ENCODE measurements around the gene PRMT3. TPM values are rescaled to one million over a fixed set of nuclear protein-coding genes. Genes with fewer than 3 reads are reported as not detected.

The PRMT3 gene
- total RNA-seq, 1 experiment from 2014 or later: 31.4 TPM

DNA sequence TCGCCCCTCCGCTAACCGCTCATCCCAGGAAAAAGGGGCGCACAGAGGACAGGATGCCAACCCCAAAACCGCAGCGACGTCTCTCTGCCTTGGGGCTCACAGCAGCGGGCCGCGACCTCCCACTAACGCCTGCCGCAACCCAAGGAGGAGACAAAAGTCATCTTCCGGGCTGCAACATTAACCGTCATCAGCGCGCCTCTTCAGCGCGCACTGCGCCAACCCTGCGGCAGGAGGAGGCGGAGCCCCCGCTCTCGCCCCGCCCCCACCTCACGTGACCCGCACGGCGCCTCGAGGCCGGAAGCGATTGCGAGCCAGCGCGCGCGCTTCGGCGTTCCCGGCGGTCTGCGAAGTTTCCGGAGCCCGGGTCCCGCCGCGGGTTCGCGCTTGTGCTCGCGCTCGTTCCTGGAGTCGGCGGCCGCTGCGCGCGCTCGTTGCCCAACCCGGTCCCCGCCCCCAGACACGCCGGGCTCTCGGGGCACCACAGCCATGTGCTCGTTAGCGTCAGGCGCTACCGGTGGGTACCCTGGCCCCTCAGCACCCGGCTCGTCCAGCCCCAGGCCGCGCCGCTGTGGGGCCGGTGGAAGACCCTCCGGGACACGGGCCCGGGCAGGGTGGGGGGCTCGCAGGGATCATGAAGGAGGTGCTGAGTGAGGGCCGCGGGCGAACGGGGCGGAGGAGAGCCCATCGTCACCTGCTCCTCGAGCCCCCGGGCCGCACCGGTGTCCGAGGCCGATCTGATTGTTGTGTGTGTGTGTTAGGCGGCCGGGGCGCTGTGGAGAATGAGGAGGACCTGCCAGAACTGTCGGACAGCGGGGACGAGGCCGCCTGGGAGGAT is at the start of gene PRMT3 (continued):
- TF ChIP-seq, protein P1, sequence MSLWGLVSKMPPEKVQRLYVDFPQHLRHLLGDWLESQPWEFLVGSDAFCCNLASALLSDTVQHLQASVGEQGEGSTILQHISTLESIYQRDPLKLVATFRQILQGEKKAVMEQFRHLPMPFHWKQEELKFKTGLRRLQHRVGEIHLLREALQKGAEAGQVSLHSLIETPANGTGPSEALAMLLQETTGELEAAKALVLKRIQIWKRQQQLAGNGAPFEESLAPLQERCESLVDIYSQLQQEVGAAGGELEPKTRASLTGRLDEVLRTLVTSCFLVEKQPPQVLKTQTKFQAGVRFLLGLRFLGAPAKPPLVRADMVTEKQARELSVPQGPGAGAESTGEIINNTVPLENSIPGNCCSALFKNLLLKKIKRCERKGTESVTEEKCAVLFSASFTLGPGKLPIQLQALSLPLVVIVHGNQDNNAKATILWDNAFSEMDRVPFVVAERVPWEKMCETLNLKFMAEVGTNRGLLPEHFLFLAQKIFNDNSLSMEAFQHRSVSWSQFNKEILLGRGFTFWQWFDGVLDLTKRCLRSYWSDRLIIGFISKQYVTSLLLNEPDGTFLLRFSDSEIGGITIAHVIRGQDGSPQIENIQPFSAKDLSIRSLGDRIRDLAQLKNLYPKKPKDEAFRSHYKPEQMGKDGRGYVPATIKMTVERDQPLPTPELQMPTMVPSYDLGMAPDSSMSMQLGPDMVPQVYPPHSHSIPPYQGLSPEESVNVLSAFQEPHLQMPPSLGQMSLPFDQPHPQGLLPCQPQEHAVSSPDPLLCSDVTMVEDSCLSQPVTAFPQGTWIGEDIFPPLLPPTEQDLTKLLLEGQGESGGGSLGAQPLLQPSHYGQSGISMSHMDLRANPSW (CRISPR knock-in tag; conservative IDR thresholded peaks at IDR 0.05; ENCODE audit: low read depth): no peak
- TF ChIP-seq ZNF423 (CRISPR knock-in tag; IDR thresholded peaks at IDR 0.05) (no peak), KAT7 (CRISPR knock-in tag; IDR thresholded peaks at IDR 0.05; ENCODE audit: borderline replicate concordance) (0 out of 2 replicates have a peak, but pooled peaks have one; percentile 18), CBFB (CRISPR knock-in tag; IDR thresholded peaks at IDR 0.05; ENCODE audit: low read depth) (peak; percentile 47; the same call in 1 of the 2 replicates), ZNF219 (CRISPR knock-in tag; IDR thresholded peaks at IDR 0.05; ENCODE audit: borderline replicate concordance) (no peak), ZNF416 (CRISPR knock-in tag; IDR thresholded peaks at IDR 0.05) (no peak), OVOL2 (CRISPR knock-in tag; IDR thresholded peaks at IDR 0.05; ENCODE audit: borderline replicate concordance) (no peak), ZNF232 (CRISPR knock-in tag; IDR thresholded peaks at IDR 0.05) (peak; percentile 55; the same call in 1 of the 2 replicates), GTF2I (CRISPR knock-in tag; conservative IDR thresholded peaks at IDR 0.05) (no peak), AFF4 (CRISPR knock-in tag; IDR thresholded peaks at IDR 0.05; ENCODE audit: borderline replicate concordance) (peak; percentile 96), GRHL2 (CRISPR knock-in tag; IDR thresholded peaks at IDR 0.05; ENCODE audit: insufficient replicate concordance, severe bottlenecking) (no peak), RELA (CRISPR knock-in tag; IDR thresholded peaks at IDR 0.05; ENCODE audit: borderline replicate concordance) (no peak)
- TF ChIP-seq, protein P2, sequence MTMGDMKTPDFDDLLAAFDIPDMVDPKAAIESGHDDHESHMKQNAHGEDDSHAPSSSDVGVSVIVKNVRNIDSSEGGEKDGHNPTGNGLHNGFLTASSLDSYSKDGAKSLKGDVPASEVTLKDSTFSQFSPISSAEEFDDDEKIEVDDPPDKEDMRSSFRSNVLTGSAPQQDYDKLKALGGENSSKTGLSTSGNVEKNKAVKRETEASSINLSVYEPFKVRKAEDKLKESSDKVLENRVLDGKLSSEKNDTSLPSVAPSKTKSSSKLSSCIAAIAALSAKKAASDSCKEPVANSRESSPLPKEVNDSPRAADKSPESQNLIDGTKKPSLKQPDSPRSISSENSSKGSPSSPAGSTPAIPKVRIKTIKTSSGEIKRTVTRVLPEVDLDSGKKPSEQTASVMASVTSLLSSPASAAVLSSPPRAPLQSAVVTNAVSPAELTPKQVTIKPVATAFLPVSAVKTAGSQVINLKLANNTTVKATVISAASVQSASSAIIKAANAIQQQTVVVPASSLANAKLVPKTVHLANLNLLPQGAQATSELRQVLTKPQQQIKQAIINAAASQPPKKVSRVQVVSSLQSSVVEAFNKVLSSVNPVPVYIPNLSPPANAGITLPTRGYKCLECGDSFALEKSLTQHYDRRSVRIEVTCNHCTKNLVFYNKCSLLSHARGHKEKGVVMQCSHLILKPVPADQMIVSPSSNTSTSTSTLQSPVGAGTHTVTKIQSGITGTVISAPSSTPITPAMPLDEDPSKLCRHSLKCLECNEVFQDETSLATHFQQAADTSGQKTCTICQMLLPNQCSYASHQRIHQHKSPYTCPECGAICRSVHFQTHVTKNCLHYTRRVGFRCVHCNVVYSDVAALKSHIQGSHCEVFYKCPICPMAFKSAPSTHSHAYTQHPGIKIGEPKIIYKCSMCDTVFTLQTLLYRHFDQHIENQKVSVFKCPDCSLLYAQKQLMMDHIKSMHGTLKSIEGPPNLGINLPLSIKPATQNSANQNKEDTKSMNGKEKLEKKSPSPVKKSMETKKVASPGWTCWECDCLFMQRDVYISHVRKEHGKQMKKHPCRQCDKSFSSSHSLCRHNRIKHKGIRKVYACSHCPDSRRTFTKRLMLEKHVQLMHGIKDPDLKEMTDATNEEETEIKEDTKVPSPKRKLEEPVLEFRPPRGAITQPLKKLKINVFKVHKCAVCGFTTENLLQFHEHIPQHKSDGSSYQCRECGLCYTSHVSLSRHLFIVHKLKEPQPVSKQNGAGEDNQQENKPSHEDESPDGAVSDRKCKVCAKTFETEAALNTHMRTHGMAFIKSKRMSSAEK (CRISPR knock-in tag; IDR thresholded peaks at IDR 0.05; ENCODE audit: borderline replicate concordance): no peak
- TF ChIP-seq, protein P3, sequence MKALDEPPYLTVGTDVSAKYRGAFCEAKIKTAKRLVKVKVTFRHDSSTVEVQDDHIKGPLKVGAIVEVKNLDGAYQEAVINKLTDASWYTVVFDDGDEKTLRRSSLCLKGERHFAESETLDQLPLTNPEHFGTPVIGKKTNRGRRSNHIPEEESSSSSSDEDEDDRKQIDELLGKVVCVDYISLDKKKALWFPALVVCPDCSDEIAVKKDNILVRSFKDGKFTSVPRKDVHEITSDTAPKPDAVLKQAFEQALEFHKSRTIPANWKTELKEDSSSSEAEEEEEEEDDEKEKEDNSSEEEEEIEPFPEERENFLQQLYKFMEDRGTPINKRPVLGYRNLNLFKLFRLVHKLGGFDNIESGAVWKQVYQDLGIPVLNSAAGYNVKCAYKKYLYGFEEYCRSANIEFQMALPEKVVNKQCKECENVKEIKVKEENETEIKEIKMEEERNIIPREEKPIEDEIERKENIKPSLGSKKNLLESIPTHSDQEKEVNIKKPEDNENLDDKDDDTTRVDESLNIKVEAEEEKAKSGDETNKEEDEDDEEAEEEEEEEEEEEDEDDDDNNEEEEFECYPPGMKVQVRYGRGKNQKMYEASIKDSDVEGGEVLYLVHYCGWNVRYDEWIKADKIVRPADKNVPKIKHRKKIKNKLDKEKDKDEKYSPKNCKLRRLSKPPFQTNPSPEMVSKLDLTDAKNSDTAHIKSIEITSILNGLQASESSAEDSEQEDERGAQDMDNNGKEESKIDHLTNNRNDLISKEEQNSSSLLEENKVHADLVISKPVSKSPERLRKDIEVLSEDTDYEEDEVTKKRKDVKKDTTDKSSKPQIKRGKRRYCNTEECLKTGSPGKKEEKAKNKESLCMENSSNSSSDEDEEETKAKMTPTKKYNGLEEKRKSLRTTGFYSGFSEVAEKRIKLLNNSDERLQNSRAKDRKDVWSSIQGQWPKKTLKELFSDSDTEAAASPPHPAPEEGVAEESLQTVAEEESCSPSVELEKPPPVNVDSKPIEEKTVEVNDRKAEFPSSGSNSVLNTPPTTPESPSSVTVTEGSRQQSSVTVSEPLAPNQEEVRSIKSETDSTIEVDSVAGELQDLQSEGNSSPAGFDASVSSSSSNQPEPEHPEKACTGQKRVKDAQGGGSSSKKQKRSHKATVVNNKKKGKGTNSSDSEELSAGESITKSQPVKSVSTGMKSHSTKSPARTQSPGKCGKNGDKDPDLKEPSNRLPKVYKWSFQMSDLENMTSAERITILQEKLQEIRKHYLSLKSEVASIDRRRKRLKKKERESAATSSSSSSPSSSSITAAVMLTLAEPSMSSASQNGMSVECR (CRISPR knock-in tag; IDR thresholded peaks at IDR 0.05; ENCODE audit: borderline replicate concordance): peak; percentile 32; the same call in 1 of the 2 replicates
- TF ChIP-seq, protein P4, sequence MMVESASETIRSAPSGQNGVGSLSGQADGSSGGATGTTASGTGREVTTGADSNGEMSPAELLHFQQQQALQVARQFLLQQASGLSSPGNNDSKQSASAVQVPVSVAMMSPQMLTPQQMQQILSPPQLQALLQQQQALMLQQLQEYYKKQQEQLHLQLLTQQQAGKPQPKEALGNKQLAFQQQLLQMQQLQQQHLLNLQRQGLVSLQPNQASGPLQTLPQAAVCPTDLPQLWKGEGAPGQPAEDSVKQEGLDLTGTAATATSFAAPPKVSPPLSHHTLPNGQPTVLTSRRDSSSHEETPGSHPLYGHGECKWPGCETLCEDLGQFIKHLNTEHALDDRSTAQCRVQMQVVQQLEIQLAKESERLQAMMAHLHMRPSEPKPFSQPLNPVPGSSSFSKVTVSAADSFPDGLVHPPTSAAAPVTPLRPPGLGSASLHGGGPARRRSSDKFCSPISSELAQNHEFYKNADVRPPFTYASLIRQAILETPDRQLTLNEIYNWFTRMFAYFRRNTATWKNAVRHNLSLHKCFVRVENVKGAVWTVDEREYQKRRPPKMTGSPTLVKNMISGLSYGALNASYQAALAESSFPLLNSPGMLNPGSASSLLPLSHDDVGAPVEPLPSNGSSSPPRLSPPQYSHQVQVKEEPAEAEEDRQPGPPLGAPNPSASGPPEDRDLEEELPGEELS (CRISPR knock-in tag; IDR thresholded peaks at IDR 0.05): peak; percentile 53
- TF ChIP-seq, protein P5, sequence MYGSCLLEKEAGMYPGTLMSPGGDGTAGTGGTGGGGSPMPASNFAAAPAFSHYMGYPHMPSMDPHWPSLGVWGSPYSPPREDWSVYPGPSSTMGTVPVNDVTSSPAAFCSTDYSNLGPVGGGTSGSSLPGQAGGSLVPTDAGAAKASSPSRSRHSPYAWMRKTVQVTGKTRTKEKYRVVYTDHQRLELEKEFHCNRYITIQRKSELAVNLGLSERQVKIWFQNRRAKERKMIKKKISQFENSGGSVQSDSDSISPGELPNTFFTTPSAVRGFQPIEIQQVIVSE (CRISPR knock-in tag; IDR thresholded peaks at IDR 0.05; ENCODE audit: borderline replicate concordance): no peak
- TF ChIP-seq, protein P6, sequence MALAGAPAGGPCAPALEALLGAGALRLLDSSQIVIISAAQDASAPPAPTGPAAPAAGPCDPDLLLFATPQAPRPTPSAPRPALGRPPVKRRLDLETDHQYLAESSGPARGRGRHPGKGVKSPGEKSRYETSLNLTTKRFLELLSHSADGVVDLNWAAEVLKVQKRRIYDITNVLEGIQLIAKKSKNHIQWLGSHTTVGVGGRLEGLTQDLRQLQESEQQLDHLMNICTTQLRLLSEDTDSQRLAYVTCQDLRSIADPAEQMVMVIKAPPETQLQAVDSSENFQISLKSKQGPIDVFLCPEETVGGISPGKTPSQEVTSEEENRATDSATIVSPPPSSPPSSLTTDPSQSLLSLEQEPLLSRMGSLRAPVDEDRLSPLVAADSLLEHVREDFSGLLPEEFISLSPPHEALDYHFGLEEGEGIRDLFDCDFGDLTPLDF (CRISPR knock-in tag; IDR thresholded peaks at IDR 0.05): peak; percentile 68

All from WTC11 (cell line).